NCI-H526 (cell line): Measurements from ENCODE around the gene PRLR.

Source experiments
- DNase-seq, 2 experiments: peaks; one replicate each; lab custom pipeline; 2025; lab: John Stamatoyannopoulos, UW

Gene PRLR

DNA sequence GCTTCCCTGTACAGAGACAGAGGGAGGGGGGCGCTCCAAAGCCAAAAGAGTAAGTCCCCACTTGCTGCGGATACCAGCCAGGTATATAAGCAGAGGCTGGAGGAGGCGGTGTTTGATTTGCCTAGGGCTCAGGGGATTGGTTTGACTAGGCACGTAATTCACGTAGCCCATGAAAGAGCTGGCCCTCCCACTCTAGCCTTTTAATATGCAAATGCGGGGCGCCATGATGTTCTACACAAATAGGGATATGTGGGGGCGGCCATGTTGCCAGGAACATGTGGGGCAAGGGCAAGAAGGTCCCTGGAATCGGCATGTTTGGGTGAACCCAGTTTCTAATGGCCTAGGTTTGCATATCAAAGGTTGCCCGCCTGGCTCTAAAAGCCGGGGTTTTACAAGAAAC is 3.3 kb upstream of the PRLR start:
- DNase-seq, result peak; percentile 31 to 33

DNA sequence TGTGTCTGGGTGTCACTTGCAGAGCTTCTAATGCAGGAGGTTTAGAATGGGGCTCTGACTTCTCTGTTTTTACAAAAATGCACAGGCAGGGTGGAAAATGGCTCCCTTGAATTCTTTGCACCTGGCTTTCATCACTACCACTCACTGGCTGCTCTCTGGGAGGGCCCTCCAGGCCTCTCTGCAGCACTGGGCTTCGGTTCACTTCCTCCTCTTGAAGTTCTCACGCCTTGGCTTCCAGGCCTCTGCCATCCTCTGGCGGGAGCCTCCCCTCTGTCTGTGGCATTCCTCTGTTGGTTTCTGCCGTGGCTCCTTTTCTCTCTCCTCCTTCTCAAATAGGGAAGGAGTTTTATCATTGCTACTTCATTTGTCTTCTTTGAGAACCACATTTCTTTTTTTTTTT is 2.8 kb upstream of the PRLR start:
- DNase-seq, result no peak

DNA sequence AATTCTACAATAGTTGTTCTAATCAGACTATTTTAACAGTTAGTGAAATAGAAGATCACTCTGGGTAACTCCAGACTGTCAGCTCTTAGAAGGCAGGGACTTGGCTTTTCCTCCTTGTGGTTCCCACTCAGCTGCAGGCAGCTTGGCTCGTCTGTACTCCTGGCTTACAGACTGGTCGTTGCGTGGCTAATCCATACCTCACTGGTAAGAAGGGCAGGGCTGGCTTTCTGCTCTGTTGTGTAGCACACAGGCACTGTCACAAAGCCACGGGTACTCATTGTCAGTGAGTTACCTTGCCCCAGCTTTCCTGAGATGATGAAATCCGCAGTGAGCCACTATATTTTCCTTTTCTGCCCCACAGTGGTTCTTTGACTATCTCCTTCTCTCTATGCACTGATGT is 1.8 kb upstream of the PRLR start:
- no peak for DNase-seq

- peak; percentile 65 to 83 for DNase-seq
Observed at GRCh38 chr5:35229076-35230037, 930 bp downstream of the PRLR start.

GRCh38 chr5:35228310-35228709 is 2.0 kb downstream of the PRLR start:
- DNase-seq, result no peak

- DNase-seq, result no peak
Observed at GRCh38 chr5:35227720-35228119, 2.6 kb downstream of the PRLR start.

- DNase-seq, result no peak
Observed at GRCh38 chr5:35223787-35224395, 6.4 kb downstream of the PRLR start.

- DNase-seq, result no peak
Observed at GRCh38 chr5:35220967-35221366, 9.3 kb downstream of the PRLR start.

GRCh38 chr5:35218981-35219380 is 11.3 kb downstream of the PRLR start:
- DNase-seq, result no peak

DNA sequence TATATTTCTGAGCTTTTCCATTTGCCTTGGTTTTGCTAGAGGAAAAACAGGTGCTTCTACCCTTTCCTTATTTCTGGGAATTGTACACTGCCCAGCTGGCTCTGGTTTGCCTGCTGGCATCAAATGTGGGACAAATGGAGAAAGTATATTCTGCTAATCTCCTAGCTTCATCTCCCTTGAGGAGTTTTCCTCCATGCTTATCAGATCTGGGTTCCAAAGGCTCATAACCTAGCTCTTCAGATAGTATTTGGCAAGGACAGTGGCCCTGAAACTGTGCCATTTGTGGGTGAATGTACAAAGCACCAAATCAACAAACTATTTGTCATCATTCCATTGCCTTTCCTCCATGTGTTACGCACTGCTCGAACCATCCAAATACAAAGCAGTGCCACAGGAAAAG is 16.2 kb downstream of the PRLR start:
- DNase-seq, result no peak

GRCh38 chr5:35213608-35214007 is 16.7 kb downstream of the PRLR start:
- DNase-seq, result no peak

- DNase-seq, result no peak
Observed at GRCh38 chr5:35212122-35212982, 17.9 kb downstream of the PRLR start.

DNA sequence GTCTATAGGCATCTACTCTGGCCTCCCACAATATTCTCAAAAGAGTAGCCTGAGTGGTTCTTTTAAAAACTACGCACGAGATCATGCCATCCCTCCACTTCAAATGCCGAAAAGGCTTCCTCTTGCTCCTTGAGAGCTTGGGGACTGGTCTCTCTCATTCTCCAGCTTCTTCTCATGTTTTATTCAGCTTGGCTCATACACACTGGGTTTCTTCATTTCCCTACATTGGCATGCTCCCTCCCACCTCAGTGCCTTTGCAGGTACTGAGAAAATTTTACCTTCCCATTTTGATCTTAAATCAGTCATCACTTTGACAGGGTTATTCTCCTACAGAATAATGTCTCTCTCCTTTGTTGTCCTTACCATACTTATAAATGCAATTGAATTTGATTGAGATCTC is 20.4 kb downstream of the PRLR start:
- no peak for DNase-seq

DNA sequence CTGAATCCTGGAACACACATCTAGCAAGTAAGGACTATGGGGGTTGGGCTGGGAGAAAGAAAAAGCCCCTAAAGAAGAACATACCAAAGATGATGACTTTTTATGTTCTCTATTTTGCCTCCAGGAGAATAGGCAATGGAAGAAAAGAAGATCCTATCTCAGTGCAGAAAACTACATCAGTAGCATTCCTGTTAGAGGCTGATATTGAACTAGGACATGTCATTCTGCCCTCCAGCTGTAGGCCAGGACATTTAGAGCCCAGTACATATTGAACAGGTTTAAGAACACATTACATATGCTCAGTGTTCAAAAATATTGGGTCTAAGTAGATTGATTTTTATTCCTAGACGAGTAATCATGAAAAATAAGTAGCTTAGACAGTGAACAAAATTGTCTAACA is 24.7 kb downstream of the PRLR start:
- DNase-seq, result no peak

DNA sequence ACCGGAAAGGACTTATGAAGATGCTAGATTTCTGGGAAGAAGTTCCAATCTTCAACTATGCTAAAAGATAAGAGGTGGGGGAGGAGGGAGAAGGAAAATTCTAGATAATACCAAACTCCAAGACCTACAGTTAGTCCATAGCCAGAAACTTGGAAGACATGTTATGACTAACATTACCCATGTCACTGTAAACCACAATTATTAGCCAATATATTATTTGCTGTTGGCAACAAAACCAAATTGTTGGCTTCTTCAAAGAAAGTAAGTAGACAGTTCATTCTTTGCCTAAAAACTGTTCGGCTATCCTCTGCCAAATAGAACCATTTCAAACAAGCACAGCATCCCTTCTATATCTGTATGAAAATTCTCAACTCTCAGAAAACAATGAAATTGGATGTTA is 25.1 kb downstream of the PRLR start:
- no peak for DNase-seq

- DNase-seq, result no peak
Observed at GRCh38 chr5:35203403-35203802, 26.9 kb downstream of the PRLR start.

DNA sequence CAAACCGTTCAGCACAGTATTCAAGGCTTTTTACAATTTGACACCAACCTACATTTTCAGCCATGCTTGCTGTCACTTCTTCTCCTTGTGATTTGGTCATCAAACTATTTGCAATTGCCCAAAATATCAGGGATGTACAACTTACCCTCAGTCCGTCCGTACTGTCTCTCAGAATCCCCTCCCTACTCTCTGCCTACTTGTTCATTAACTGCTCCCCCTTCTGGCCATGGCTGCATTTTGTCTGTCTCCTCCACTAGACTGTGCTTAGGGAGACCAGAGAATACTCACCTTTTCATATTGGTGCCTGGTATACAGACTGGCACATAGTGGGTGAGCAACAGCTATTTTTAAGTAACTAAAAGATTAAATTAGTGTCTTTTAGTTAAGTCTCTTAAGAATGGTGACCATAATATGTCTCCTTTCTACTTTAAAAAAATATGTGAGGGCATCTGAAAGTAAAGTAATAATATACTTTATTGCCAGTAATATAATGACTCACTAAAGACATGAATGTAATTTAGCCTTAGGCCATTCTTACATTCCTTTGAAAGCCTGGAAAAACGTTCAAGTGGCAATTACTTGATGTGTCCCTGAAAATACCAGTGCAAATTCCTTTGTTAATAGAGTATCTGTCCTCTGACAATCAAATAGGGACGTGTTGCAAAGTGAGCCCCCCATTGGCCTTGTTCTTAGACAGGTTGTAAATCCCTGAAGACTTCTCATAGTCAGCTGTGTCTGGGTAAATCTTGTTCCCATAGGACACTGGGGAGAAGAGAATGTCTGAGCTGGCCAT is 27.8 kb downstream of the PRLR start:
- DNase-seq, result peak; percentile 40 to 79

GRCh38 chr5:35201291-35201690 is 29.0 kb downstream of the PRLR start:
- no peak for DNase-seq

GRCh38 chr5:35199886-35200285 is 30.4 kb downstream of the PRLR start:
- no peak for DNase-seq

DNA sequence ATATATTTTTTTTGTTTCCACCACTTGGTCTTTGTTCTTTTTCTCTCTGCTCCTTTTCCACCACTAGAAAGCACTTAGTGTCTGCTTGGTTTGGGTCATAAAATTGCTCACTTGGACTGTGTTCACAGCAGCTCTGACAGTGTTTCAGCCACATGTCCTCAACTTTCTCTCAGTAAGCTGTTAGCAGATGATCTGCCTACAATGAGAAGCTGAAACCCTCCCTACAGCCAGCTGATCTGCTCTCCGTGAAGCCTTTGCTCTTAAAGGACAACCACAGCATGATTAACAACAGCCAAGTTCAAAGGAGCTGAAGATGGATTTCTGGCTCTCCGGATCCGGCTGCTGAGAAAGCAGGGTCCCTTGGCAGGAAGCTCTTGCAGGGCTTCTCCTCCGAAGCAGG is 31.6 kb downstream of the PRLR start:
- no peak for DNase-seq

DNA sequence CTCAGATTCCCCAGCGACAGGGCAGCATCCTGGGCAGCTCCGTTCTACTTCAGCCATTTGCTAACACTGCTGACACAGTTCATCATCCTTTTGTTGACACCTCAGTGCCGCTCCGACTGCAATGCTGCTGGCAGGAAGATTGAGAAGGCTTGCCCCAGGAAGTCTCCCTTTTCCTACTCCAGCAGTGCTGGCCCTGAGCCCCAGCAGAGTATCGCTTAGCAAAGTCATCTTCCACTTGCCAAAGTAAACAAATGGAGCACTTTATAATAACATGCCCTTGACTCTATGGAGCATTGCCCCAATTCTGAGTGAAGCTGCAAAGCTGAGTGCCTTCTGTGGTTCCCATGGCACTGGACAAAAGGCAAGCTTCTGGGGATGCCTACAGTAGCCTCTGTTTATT is 32.2 kb downstream of the PRLR start:
- no peak for DNase-seq

DNA sequence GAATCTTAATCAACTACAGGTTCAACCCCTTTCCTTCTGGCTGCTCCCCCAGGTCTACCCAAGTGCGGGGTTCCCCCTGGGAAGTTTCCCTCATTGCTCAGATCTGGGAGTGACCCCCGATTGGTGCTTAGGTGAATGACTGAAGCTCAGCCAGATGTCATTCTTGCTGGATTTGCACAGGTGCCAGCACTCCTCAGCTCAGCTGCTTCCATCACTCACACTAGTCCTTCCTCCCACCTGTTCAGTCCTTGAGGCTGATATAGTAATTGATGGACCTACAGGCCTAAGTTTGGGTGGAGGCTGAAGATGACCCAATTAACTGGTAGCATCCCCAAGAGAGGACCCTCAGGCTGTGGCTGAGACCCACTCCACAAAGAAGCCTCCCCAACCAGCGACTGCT is 32.9 kb downstream of the PRLR start:
- DNase-seq, result no peak
